SK-N-SH (cell line): ENCODE data around the gene PIEZO2. TPM values are rescaled to one million over a fixed set of nuclear protein-coding genes. Genes with fewer than 3 reads are reported as not detected.
A peak's percentile ranks its signal among the peaks of the same experiment; 100 is the strongest.

ENCODE experiments used
- CTCF ChIA-PET: fragments of 300-600, 350-600 bp; formaldehyde crosslinking; extraction: SDS; loops from one replicate; lab custom pipeline; 2021; lab: Yijun Ruan, JAX
- POLR2A ChIA-PET: fragments of 350-600 bp; sonication (Branson Sonifier 250); formaldehyde crosslinking; extraction: SDS; loops from one replicate; lab custom pipeline; 2020; ENCODE audit warnings: antibody characterized with exemption, inconsistent platforms; lab: Yijun Ruan, JAX
- DNase-seq: peaks from one replicate; pipeline ENCODE4 v3.0.0; 2012
- H2AFZ ChIP-seq: fragments of 200-600 bp; sonication (generic); 2 replicates; pipeline ENCODE4 v1.8.1; 2016; ENCODE audit warnings: antibody characterized with exemption, mild to moderate bottlenecking, low read depth
- H3F3A ChIP-seq: fragments of 200-600 bp; sonication (generic); replicated peaks from 2 replicates; pipeline ENCODE3; 2016; ENCODE audit warnings: antibody characterized with exemption, mild to moderate bottlenecking; ENCODE audit not compliant: insufficient read depth
- H3K27ac ChIP-seq, 2 experiments: fragments of 200-500 bp in 1 of 2; fragments of 200-600 bp in 1 of 2; sonication (Bioruptor generic) in 1 of 2; sonication (generic), shearing (Covaris generic) in 1 of 2; 2 replicates each; pipeline versions ENCODE4 v1.5.1 to v1.6.1; 2014 to 2016; ENCODE audit warnings: low read depth in 2 of 2, inconsistent platforms in 1 of 2, low read length in 1 of 2, mild to moderate bottlenecking in 1 of 2, mixed read lengths in 1 of 2
- H3K27me3 ChIP-seq: fragments of 200-600 bp; sonication (generic), shearing (Covaris generic); 2 replicates; pipeline ENCODE4 v1.6.1; 2016; ENCODE audit warnings: mixed run types; ENCODE audit not compliant: insufficient read depth
- H3K36me3 ChIP-seq, 2 experiments: fragments of 200-500 bp in 1 of 2; fragments of 200-600 bp in 1 of 2; sonication (Bioruptor generic) in 1 of 2; sonication (generic) in 1 of 2; replicated peaks in 1 of 2; 2 replicates each; pipeline versions ENCODE3 to v1.5.1; 2014 to 2016; ENCODE audit warnings: low read length in 1 of 2, mild to moderate bottlenecking in 1 of 2; ENCODE audit not compliant: insufficient read depth in 2 of 2, control insufficient read depth in 1 of 2
- H3K4me1 ChIP-seq, 2 experiments: fragments of 200-500 bp in 1 of 2; fragments of 200-600 bp in 1 of 2; sonication (Bioruptor generic) in 1 of 2; sonication (generic), shearing (Covaris generic) in 1 of 2; 2 replicates each; pipeline versions ENCODE4 v1.5.1 to v1.6.1; 2014 to 2016; ENCODE audit warnings: low read depth in 1 of 2, low read length in 1 of 2, mixed run types in 1 of 2; ENCODE audit not compliant: insufficient read depth in 2 of 2, control insufficient read depth in 1 of 2
- H3K4me2 ChIP-seq: fragments of 200-600 bp; sonication (generic), shearing (Covaris generic); 2 replicates; pipeline ENCODE4 v1.6.1; 2017; ENCODE audit warnings: mixed run types
- H3K4me3 ChIP-seq, 2 experiments: fragments of 200-500 bp in 1 of 2; fragments of 200-600 bp in 1 of 2; sonication (Bioruptor generic) in 1 of 2; sonication (generic), shearing (Covaris generic) in 1 of 2; 2 replicates each; pipeline versions ENCODE4 v1.5.1 to v1.8.1; 2014 to 2016; ENCODE audit warnings: low read depth in 2 of 2, inconsistent platforms in 1 of 2, low read length in 1 of 2, mild to moderate bottlenecking in 1 of 2, mixed read lengths in 1 of 2, moderate library complexity in 1 of 2
- H3K79me2 ChIP-seq: fragments of 200-600 bp; sonication (generic); 2 replicates; pipeline ENCODE4 v1.8.1; 2017; ENCODE audit warnings: mild to moderate bottlenecking; ENCODE audit not compliant: insufficient read depth
- H3K9ac ChIP-seq: fragments of 200-600 bp; sonication (generic); 2 replicates; pipeline ENCODE4 v1.6.1; 2017; ENCODE audit warnings: mixed run types
- H3K9me2 ChIP-seq: fragments of 200-600 bp; sonication (generic); 2 replicates; pipeline ENCODE4 v1.6.1; 2017; ENCODE audit warnings: mixed run types
- H3K9me3 ChIP-seq: fragments of 200-600 bp; sonication (generic); 2 replicates; pipeline ENCODE4 v1.6.1; 2017; ENCODE audit warnings: mixed run types, mild to moderate bottlenecking, moderate library complexity
- H4K20me1 ChIP-seq: fragments of 200-600 bp; sonication (generic); 2 replicates; pipeline ENCODE4 v1.6.1; 2017; ENCODE audit warnings: mild to moderate bottlenecking, mixed run types; ENCODE audit not compliant: insufficient read depth
- CHD2 ChIP-seq: fragments of 150-350 bp; IDR thresholded peaks from 2 replicates; pipeline ENCODE4 v1.6.1; 2018; ENCODE audit warnings: low read length; ENCODE audit not compliant: partially characterized antibody
- CTCF ChIP-seq: fragments of 200-600 bp; sonication (generic); IDR thresholded peaks from 2 replicates; pipeline ENCODE4 v1.6.1; 2017; ENCODE audit warnings: antibody characterized with exemption, mild to moderate bottlenecking, moderate library complexity
- EP300 ChIP-seq, 2 experiments: IDR thresholded peaks; 2 replicates each; pipeline versions ENCODE4 v1.4.0 to v1.6.1; 2012; ENCODE audit warnings: borderline replicate concordance in 1 of 2, low read depth in 1 of 2, low read length in 1 of 2
- EZH2phosphoT487 ChIP-seq: fragments of 200-600 bp; sonication (generic); IDR thresholded peaks from 2 replicates; pipeline ENCODE4 v1.6.1; 2017; ENCODE audit warnings: low read depth, mixed run types, mild to moderate bottlenecking, antibody characterized with exemption, moderate library complexity, borderline replicate concordance
- FOSL2 ChIP-seq: IDR thresholded peaks from 2 replicates; pipeline ENCODE4 v1.4.0; 2012; ENCODE audit warnings: low read depth, mild to moderate bottlenecking, moderate library complexity, borderline replicate concordance
- FOXJ3 ChIP-seq: sonication (generic); formaldehyde crosslinking; IDR thresholded peaks from 2 replicates; pipeline ENCODE4 v1.5.1; 2020; ENCODE audit warnings: mild to moderate bottlenecking, missing genetic modification reagents
- FOXM1 ChIP-seq: IDR thresholded peaks from 2 replicates; pipeline ENCODE4 v1.4.0; 2012; ENCODE audit warnings: low read depth, mild to moderate bottlenecking
- GATA2 ChIP-seq: sonication (generic); formaldehyde crosslinking; IDR thresholded peaks from 2 replicates; pipeline ENCODE4 v1.5.0; 2020; ENCODE audit warnings: mild to moderate bottlenecking, missing genetic modification reagents
- MEF2A ChIP-seq: IDR thresholded peaks from 2 replicates; pipeline ENCODE4 v1.4.0; 2012; ENCODE audit warnings: low read depth, borderline replicate concordance
- MXI1 ChIP-seq: IDR thresholded peaks from 2 replicates; pipeline ENCODE4 v1.6.1; 2012; ENCODE audit warnings: mild to moderate bottlenecking, low read depth, low read length, improper control_type of control experiment
- POLR2AphosphoS5 ChIP-seq: IDR thresholded peaks from 2 replicates; pipeline ENCODE4 v1.6.1; 2012; ENCODE audit warnings: low read depth, low read length
- RCOR1 ChIP-seq: fragments of 150-350 bp; IDR thresholded peaks from 2 replicates; pipeline ENCODE4 v1.6.1; 2017; ENCODE audit warnings: antibody characterized with exemption, low read length
- REST ChIP-seq: IDR thresholded peaks from 2 replicates; pipeline ENCODE4 v1.6.1; 2012; ENCODE audit warnings: mild to moderate bottlenecking, low read depth, low read length, moderate library complexity
- RFX5 ChIP-seq: IDR thresholded peaks from 2 replicates; pipeline ENCODE4 v1.6.1; 2012; ENCODE audit warnings: mild to moderate bottlenecking, improper control_type of control experiment, low read length
- RXRA ChIP-seq: IDR thresholded peaks from 2 replicates; pipeline ENCODE4 v1.4.0; 2012; ENCODE audit warnings: low read depth, mild to moderate bottlenecking, borderline replicate concordance
- SIN3A ChIP-seq: IDR thresholded peaks from 2 replicates; pipeline ENCODE4 v1.6.1; 2012; ENCODE audit warnings: low read depth, mild to moderate bottlenecking, low read length, moderate library complexity, borderline replicate concordance
- TEAD4 ChIP-seq: IDR thresholded peaks from 2 replicates; pipeline ENCODE4 v1.4.0; 2012; ENCODE audit warnings: mild to moderate bottlenecking, borderline replicate concordance; ENCODE audit not compliant: insufficient read depth
- YY1 ChIP-seq: IDR thresholded peaks from 2 replicates; pipeline ENCODE4 v1.4.0; 2012; ENCODE audit warnings: low read depth, mild to moderate bottlenecking
- WGBS: methylation state at CpG from one replicate; pipeline ENCODE4 v1.1.6; 2017; ENCODE audit warnings: low lambda C conversion rate; 5-methylcytosine and 5-hydroxymethylcytosine counted together
- polyA plus RNA-seq, 3 experiments: library from polyadenylated mRNA; depleted of rRNA; stranded (reverse); fragments of >200 nt; gene quantifications; 2 replicates each; pipeline ENCODE4 v1.2.3, GENCODE V29; 2012
- TF ChIP-seq, protein P1 (sequence below): IDR thresholded peaks from 2 replicates; pipeline ENCODE4 v1.4.0; 2012; ENCODE audit warnings: low read depth, borderline replicate concordance
- TF ChIP-seq, protein P2 (sequence below): IDR thresholded peaks from 2 replicates; pipeline ENCODE4 v1.4.0; 2012; ENCODE audit warnings: low read depth

The PIEZO2 gene
- polyA plus RNA-seq, 1 of the 3 experiments (the other 2 are of a cell fraction), result not detected

DNA sequence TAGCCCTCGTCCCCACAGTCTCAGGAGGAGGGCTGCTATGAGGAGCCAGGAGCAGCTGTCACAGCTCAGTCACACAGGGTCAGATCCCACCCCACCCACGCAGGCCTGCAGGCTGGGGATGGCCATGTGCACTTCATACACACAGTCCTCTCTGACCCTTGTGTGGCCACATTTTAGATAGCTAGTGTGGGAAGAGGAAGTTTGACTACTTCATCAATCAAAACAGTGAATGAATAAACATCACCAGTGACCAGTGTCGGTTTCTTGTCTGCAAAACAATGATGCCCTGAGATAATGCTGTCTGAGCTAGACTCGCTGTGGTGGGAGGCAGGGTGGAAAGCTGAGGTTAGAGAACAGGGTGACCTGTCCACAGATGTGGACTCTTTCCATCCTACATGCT is 107.1 kb downstream of the PIEZO2 start (continued):
- TF ChIP-seq REST (no peak), MEF2A (no peak), CTCF (no peak), YY1 (no peak), CHD2 (no peak), SIN3A (no peak), RXRA (no peak), FOXJ3 (CRISPR knock-in tag) (no peak), GATA2 (CRISPR knock-in tag) (no peak)
- TF ChIP-seq, protein P1, sequence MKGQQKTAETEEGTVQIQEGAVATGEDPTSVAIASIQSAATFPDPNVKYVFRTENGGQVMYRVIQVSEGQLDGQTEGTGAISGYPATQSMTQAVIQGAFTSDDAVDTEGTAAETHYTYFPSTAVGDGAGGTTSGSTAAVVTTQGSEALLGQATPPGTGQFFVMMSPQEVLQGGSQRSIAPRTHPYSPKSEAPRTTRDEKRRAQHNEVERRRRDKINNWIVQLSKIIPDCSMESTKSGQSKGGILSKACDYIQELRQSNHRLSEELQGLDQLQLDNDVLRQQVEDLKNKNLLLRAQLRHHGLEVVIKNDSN, result no peak

DNA sequence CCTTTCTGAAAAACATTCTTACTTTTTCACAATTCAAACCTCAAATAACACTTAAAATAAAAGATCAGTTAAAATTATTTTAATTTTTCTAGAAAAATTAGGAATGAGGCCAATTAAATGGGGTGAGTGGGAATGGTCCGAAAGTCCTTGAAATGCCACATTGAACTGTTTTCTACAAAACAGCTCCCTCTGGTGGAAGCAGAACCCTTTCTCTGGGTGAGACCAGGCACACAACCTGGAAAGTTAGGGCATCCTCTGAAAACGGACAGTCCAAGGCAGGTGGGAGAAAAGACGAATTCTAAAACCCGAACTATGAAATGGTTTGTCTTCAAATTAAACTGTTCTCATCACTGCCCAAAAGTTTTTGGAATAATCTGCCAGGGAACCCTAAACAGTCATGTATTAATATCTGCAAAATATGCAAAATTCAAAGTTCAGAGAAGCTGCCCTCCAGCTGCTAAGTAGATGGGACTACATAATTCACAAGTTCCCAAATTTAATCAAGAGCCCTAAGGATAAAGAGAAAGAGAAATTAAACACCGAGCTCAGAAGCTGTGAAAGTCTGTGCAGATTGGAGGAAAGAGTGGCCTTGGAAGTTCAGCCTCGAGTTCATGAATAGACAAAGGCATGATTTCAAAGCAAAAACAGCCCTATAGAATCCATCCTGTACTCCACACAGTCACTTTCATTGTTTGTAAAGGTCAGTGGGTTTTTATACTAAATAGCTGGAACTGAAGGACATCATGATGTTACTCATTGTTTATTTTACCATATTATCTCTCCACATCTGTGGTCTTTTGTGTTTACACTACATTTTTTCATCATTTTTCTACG is 108.3 kb downstream of the PIEZO2 start:
- Histone ChIP-seq H2AFZ (no peak overlapping the region), H3K4me1 (no peaks in the 10 kb centered on the region), H4K20me1 (no peaks in the 10 kb centered on the region), H3K9me2 (no peaks in the 10 kb centered on the region), H3K36me3 (no peaks in the 10 kb centered on the region), H3F3A (no peaks in the 10 kb centered on the region), H3K4me3 (no peak overlapping the region; a peak in 1 of 4 replicates), H3K9ac (no peak overlapping the region), H3K9me3 (no peaks in the 10 kb centered on the region), H3K4me2 (no peak overlapping the region), H3K79me2 (no peaks in the 10 kb centered on the region), H3K27me3 (peaks cover under 1% of the 10 kb centered on the region; the same call in 1 of the 2 replicates), H3K27ac (no peak overlapping the region)
- 0% methylated on average over 7 of the region's 7 CpGs for WGBS
- DNase-seq, result peak; percentile 48
- ChIA-PET CTCF (interaction anchor here (0.6 to 3.9 kb wide), 13 partner anchors 9 to 219 kb away, joined by 3 to 27 read pairs (median 4); no protein-coding TSS in a partner anchor), POLR2A (no interaction called here)
- peak; percentile 73 for TF ChIP-seq CTCF
- TF ChIP-seq MXI1, result no peak
- TF ChIP-seq, protein P1, result no peak
- TF ChIP-seq, protein P2, sequence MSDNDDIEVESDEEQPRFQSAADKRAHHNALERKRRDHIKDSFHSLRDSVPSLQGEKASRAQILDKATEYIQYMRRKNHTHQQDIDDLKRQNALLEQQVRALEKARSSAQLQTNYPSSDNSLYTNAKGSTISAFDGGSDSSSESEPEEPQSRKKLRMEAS, result no peak
- TF ChIP-seq GATA2 (CRISPR knock-in tag), result no peak
- TF ChIP-seq POLR2AphosphoS5, result no peak
- TF ChIP-seq RCOR1, result no peak
- TF ChIP-seq TEAD4, result no peak
- no peak for TF ChIP-seq FOXM1
- no peak for TF ChIP-seq FOSL2
- no peak for TF ChIP-seq EP300 (IDR thresholded peaks at IDR 0.05; ENCODE audit: borderline replicate concordance in 1 of 2, low read depth in 1 of 2, low read length in 1 of 2)
- no peak for TF ChIP-seq RFX5
- TF ChIP-seq EZH2phosphoT487, result no peak
